GM11168 (cell line): ENCODE data around the gene SMAD3.

Experiments used
- in situ Hi-C: fragments of 300-500 bp; cut with MboI; formaldehyde crosslinking; loops from one replicate; pipeline ENCODE4 v1.12.0; 2022; ENCODE audit warnings: low sequenced_read_pairs; ENCODE audit not compliant: unreplicated experiment

SMAD3 gene

DNA sequence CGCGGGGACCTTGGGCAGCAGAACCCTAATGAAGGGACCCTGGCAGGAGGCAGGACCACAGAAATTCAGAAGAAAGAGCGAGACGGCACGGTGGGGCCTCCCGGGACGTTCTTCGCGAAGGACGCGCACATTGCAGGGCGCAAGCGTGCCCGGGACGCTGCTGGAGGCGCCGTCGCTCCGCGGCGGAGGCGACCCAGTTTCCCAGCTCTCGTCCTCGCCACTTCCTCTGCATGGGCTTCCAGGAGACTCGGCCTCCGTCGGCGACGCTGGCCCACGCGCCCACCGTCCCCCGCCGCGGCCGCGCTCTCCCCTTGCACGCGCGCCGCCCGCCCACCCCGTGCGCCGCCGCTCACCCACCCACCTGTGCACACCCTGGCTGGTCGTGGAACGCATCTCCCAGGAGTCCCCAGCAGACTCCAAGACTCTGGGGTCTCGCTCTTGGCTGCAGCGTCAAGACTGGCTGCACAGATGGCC, 31.8 kb upstream of the SMAD3 start:
- in situ Hi-C loops: no loop called here

DNA sequence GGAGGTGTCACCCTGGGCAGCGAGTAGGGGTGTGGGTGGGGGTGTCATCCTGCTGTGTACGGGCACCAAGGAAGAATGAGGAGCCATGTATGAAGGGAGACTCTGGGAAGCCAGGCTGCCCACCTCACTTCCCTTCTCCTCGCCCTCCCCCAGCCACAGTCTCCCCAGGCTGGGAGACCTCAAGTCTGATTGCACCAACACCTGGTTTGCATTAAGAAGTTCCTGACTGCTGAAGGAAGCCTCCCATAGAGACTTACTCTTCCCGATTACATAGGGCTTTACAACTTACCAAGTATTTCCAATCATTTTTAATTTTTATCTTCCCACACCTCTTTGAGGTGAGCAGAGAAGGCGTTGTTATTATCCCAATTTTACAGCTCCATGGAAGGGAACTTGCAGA, 29.5 kb upstream of the SMAD3 start:
- in situ Hi-C loops: no loop called here

DNA sequence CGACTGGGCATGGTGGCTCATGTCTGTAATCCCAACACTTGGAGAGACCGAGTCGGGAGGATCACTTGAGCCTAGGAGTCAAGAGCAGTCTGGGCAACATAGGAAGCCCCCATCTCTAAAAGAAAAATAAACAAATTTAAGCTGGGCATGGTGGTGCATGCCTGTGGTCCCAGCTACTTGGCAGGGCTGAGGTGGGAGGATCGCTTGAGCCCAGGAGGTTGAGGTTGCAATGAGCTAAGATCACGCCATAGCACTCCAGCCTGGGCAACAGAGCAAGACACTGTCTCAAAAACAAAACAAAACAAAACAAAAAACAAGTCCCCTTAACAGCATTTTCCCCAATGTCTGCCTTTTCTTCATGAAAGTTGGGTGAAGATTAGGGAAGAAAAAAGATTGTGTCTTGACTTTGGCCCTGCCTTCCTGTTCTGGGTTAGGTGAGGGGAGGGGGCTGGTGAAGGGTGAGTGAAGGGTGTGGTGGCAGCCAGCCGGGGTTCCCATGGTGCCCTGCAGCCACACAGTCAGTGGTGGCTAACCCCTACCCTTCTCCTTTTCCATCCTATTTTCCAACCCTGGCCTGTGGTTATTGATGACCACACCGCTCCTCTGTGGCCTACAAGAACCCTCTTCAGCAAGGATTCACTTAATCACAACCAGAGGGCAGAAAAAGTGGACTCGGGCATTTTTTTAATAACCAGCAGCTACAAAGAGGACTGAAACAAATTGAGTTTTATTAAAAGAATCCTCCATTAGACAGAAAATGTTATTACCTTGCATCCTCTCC, 28.4 kb upstream of the SMAD3 start:
- in situ Hi-C loops: no loop called here

DNA sequence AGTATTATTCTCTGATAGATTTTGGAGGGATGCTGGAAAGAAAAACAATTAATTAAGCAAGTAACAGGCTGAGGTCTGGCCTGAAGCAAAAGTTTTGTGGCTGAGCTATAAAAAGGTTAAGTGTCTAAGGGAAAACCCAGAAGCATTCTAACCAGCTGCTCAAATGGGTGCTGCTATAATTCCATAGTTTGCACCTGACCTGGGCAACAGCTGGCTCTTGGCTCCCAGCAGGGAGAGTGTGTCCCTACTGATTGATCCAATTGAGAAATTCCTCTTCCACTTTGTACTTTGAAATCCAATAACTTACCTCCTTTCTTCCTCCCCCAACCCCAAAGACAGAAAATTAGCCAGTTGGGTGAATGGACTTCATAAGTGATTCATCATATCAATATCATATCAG, 27.7 kb upstream of the SMAD3 start:
- in situ Hi-C loops: no loop called here

DNA sequence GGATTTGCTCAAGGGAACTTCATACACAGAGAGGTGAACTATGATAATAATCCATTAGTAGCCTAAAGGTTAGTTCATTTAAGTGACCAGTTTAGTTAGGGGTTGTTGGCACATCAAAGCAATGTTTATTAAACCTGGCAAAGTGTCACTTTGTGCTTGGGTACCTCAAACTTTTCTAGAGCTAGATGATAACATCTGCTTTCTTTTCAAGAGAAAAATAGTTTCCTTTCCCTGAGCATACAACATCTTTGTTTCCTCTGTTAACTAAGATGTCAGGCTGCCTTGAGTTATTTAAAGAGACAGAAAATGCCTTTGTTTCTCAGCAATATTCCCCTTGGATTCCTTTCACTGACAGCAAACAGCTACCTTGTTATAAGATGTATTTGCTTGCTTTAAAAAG, 26.7 kb upstream of the SMAD3 start:
- in situ Hi-C loops: no loop called here

DNA sequence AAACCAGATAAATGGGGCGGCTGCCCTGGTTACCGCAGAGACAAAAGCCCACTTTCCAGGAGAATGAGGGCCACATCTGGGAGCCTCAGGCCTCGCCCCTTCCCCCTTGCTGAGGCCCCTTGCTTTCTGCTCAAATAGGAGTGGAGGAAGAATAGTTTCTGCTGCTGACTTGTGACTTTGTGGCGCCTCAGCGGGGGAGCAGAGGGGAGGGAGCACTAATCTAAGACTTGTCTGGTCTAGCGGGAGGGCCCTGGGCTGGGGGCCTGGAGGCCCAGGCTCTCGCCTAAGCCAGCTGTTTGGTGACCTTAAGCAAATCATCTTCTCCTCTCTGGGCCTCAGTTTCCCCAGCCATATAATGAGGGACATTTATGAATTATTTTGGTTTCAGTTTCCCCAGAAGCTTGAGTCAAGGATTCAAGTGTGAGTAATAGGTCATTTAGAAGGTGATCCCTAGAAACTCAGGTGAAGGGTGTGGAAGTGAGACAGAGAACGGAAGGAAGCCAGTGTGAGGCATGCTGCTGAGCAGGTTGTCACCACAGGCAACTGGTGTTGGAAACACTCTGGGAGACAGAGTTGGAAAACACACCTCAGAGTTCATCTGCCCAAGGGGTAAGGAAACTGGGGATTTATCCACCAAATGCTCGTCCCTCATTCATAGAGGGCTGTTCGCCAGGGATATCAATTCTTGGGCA, 25.9 kb upstream of the SMAD3 start:
- in situ Hi-C loops: no loop called here

DNA sequence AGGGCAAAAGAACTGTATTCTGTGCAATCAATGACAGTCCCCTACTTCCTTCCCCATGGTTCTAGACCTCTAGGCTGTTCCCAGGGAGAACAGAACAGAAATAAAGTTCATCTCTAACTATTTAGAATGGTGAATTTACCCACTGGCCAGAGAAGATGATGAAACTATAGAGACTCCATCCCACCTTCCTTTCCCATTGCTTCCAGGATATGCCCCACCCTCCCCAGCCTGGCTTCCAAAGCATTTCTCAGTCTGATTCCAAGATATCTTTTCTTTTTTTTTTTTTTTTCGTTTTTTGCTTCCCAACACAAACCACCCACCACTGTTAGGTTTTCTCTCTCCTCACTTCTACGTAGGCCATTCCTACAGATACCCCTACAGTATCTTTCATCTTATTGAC, 25.1 kb upstream of the SMAD3 start:
- in situ Hi-C loops: no loop called here

DNA sequence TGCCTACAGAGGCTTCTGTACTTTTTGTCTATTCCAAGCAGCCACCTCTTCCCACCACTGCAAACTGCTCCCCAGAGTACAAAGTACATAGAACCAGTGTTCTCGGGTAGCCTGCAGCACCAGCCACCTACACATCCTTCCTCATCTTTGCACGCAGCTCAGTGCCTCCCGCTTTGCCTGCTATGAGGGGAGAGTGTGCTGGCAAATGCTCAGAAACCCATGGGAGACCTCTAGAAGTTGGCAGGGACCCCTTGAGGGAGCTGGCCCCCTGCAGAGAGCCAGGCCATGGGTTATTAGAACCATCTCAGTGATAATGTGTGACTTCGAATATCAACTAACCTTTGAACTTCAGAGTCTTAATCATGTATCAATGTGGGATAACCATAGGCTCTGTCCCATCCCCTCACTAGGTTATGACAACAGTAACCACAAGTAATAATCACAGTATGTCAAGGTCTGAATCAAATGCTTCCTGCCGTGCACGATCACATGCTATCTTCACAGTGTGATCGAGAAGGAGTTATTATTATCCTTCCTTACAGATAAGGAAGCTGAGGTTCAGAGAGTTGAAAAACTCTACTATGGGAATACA, 22.8 kb upstream of the SMAD3 start:
- in situ Hi-C loops: no loop called here

DNA sequence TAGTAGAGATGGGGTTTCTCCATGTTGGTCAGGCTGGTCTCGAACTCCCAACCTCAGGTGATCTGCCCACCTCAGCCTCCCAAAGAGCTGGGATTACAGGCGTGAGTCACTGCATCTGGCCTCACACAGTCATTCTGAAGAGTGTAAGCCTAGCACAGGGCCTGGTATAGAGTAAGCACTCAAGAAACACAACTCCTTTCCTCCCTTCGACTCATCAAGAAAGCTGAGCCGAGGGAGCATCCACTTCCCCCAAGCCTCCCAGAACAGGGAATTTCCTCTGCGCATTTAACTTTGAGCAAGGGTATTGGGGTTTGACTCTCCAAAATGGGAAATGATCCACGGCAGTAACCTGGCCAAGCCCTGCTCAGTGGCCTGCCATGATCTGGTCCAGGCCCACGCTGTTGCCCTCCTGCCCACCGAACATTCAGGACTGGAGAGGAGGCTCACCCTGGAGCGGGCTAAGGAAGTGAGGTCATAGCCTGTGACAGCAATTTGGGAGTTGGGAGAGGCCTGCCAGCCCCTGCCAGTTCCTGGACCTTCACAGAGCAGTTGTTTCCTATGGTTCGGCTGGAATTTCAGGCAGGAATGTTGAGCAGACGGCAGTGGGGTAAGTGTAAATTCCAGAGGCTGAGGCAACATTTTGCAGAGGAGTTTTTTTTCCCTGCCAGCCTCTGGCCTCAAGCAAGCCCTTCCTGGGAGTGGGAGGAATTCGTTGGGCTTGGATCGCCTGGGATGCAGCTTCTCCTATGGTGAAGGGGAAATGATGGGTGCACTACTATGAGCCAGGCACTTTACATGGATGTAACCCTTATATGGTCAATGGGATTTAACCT, 21.2 kb upstream of the SMAD3 start:
- in situ Hi-C loops: no loop called here

DNA sequence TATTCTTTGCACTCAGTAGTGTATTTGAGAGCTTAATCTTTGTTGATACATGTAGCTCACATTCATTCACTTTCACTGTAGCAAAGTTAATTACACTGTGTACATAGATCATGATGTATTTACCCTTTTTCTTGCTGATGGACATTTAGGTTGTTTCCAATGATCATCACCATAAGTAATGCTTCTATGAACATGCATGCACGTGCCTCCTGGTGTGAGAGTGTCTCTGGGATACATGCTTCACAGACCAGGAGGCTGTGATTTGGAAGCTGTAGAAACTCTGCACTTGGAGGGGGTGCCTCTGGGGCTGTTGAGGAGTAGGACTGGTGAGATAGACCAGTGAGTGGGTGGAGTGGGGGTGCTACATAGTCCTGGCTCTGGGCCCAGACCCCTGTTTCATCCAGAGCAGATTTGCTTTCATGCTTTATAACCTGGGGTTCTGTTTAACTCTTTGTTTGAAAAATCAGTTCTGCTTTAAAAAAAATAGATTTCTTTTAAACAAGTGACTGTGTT, 18.2 kb upstream of the SMAD3 start:
- in situ Hi-C loops: no loop called here

DNA sequence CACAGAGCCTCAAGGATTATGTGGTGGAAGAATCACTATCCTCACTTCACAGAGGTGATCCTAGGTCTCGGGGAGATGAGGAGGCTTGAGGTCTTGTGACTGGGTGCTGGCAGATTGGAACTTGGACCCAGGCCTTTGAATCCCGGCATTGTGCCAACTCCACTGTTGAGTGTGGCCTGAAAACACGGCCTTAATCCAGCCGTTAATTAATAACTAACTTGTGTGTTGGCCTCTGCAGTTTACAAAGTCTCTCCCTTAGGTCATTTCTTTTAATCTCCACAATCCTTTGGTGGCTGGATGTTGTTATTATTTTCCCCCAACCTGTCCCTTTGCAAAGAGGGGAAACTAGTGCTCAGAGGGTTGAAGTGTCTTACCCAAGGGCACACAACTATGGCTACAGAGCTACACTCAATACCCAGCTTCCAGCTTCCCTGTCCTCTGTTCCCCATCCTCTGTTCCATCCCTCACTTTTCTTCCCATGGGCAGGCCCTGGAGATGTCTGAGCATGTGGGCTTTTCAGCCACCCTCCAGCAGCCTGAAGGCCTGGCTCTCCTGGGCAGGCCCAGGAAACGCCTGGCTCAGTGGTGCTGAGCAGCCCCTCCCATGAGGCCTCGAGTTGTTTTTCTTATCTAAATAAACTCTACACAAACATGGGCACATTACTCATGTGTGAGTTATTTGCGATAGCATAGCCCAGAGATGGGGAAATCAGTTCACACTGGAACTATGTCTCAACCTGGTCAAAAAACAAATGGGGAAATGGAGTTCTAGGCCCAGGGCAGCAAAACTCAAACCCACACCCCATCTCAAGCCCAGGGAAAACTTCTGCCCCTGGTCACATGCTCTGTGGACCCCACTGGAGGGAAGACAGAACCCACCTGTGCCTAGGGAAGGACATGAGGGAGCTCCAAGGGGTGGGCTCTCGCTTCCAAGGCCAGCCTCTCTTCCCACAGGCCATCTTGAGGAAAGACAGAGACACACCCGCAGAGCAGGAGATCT, 16.8 kb upstream of the SMAD3 start:
- in situ Hi-C loops: no loop called here

DNA sequence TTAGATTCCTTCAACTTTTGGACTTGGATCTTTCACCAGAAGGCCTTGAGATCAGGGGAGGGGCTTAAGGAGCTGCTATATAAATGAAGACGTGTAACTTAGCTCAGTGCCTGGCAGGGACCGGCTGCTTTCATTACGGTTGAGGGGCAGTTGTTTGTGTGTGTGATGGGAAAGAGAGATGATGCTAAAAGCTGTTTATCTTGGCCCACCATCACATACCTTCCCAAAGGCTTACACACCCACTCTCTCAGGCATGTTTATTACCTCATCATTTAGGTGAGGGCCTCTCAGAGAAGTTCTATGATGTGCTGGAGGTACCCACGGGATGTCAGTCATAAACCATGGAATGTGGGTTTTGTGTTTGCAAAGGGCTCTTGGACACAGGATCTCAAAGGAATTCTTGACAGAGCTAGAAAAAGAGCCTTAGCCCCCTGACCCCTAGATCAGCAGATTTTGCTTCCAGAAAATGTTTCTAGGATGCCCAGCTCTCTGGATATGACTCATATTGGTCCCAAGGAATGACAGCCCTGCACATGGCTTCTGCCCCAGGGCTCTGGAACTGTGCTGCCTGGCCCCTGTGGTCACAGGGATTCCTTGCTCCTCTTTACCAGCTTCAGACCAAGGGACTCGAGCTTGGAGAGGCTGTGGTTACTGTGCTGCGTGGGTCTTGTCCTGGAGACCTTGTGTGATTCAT, 15.9 kb upstream of the SMAD3 start:
- in situ Hi-C loops: no loop called here

DNA sequence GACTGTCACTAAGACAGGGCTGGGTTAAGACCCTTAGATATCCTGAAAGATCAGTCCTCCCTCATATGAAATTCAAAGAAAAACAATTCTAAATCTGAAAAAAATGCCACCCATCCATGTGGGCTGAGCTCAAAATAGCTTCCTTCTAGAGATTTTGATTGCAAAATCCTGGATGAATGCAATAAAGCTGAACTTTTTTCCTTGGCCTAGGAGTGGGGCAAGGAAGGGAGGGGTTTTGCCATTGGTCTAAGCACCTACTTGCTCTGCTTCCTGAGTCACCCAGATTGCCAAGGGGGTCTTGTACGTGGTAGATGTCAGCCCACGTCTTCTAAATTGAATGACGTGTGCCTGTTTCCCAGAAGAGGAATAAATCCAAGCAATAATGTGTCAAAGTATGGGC, 15.3 kb upstream of the SMAD3 start:
- in situ Hi-C loops: no loop called here

DNA sequence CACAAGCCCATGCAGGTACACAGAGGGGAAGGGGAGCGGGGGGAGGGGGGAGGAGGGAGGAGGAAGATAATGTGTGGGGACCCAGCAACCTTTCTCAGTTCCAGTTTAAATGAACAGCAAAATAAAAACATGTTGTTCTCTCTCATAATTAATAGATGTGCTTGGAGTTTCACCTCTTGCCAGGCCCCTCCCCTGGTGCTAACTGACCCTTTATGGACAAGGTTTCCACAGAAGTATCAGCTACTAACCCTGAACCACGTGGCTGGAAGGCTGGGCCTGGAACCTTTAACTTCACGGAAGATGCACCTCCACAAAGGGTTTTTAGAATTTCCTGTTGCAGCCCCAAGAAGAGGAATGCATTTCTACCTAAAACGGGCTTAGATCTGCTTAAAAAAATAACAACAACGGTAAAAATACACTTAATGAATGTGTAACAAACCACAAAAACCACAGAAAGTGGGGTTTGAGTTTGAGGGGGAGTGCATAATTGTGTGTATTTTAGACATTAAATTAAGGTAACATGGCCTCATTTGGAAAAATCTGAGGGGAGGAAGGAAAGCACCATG, 14.8 kb upstream of the SMAD3 start:
- in situ Hi-C loops: no loop called here

DNA sequence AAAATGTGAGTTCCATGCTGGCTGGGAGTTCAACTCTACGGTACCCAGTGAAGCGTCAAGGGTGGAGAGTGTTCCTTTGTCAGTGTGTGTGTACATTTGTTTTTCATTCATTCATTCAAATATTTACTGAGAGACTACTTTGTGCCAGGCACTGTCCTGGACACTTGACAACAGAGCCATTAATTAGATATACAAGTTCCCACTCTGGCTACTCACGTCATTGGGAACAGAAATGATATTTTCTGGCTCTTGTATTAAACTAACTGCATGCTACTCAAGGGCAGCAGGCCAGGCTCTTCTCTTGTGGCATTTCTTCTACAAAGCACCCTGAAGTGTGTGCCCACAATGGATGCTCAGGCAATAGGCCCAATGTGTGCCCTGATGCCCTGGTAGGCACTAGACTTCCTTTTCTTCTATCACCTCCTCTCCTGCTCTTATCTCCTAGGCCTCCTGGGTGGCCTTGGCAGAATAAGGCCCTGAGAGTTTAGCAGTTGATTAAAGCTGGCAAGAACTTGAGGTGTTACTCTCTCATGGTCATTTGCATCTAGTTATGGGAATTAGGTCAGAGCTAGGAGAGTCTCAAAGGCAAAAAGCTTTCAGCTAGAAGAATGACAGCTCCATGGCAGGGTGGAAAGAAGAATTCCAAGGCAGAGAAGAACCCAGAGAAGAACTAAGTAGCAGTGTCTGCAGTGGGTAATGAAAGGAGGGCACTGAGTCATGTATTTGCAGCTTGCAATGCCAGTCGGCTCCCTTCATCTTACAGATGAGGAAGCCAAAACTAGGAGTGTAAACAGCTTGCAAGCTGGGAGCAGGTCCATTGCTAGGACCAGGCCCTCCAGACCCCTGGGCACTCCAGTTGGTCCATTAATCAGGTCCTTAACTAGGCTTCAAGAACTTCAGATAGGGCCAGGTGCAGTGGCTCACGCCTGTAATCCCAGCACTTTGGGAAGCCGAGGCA, 14.0 kb upstream of the SMAD3 start:
- in situ Hi-C loops: no loop called here

DNA sequence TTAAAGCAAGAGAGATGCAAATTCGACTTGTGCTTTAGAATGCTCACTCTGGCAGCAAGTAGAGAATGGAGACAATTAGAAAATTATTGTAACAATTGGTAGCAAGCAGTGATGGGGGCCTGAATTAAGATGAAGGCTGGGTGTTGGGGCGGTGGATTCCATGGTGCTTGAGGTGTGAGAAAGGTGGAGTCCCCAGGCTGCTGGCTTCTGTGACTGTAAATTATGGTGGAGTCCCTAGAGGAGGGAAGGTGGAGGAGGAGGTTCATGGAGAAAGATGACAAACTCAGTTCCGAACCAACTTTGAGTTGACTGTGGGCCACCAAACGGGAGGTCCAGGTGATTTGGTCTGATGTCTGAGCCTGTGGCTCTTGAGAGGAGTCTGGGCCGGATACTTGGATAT, 10.7 kb upstream of the SMAD3 start:
- in situ Hi-C loops: no loop called here

DNA sequence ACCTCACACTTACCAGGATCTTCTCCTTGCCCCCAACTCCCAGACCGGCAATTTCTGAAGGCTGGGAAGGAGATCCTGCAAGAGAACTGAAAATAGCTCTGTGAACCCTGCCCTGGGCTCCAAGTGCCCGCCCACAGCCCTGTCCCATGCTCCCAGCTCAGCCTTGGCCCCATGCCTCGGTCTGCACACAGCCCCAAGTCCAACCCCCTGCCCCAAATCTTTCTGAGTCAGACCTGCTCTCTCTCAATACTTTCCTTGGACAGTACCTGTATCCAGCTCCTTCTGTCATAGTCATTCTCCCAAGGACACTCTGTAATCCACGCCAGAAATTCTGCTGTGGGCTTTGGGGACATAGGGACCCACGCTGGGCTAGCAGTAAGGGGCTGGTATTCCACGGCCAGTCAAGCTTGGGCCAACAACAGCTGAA, 6.3 kb upstream of the SMAD3 start:
- in situ Hi-C loops: no loop called here
